ENCODE results near the gene AQP1. TPM values are rescaled to one million over a fixed set of nuclear protein-coding genes. Genes with fewer than 3 reads are reported as not detected.

The AQP1 gene
- polyA plus RNA-seq, 3 donors = 0.03 TPM; not detected in 2

- intact Hi-C loops (cut with micrococcal nuclease) = no loop called here
- no peaks in the 10 kb centered on the region for H3K36me3 Mint-ChIP-seq
Measured at GRCh38 chr7:30923774-30924413, 12.2 kb downstream of the AQP1 start.

GRCh38 chr7:30924624-30925023 lies 13.0 kb downstream of the AQP1 start:
- Histone ChIP-seq H3K4me3 (replicated peaks in 1 of 3; ENCODE audit: low read depth in 2 of 3, low read length in 3 of 3) (no peak overlapping the region), H3K9ac (ENCODE audit: insufficient read depth, low read length, poor library complexity, severe bottlenecking) (no peak overlapping the region), H2AFZ (ENCODE audit: insufficient read depth, low read depth, low read length, poor library complexity, severe bottlenecking) (no peak overlapping the region), H3K4me2 (replicated peaks; ENCODE audit: extremely low read depth, low read length, poor library complexity, severe bottlenecking) (no peak overlapping the region), H3K4me1 (ENCODE audit: control insufficient read depth in 1 of 2, insufficient read depth in 2 of 2, low read length in 2 of 2) (no peaks in the 10 kb centered on the region), H3K9me3 (replicated peaks in 1 of 2; ENCODE audit: control insufficient read depth in 1 of 2, insufficient read depth in 1 of 2, low read length in 2 of 2) (peaks cover 0 to 7% of the 10 kb centered on the region in 2 donors), H3K36me3 (replicated peaks in 1 of 2; ENCODE audit: control insufficient read depth in 1 of 2, insufficient read depth in 2 of 2, low read length in 2 of 2) (no peaks in the 10 kb centered on the region), H3K27me3 (ENCODE audit: control insufficient read depth in 2 of 2, insufficient read depth in 2 of 2, low read length in 2 of 2) (no peaks in the 10 kb centered on the region), H4K20me1 (ENCODE audit: insufficient read depth, low read length) (no peaks in the 10 kb centered on the region), H3K79me2 (ENCODE audit: insufficient read depth, low read length) (no peaks in the 10 kb centered on the region), H3K27ac (ENCODE audit: low read depth in 1 of 2, low read length in 2 of 2) (no peak overlapping the region)
- Mint-ChIP-seq H3K4me3 (no peak overlapping the region), H3K36me3 (no peaks in the 10 kb centered on the region), H3K27ac (no peak overlapping the region), H3K9me3 (peaks cover 3 to 16% (median 6%) of the 10 kb centered on the region in 7 donors), H3K27me3 (ENCODE audit: low read depth in 3 of 3) (peaks cover 0 to 5% (median 0%) of the 10 kb centered on the region in 3 donors), H3K4me1 (no peaks in the 10 kb centered on the region)
- no peak for TF ChIP-seq CTCF (IDR thresholded peaks at IDR 0.05)
- DNase-seq = no peak
- intact Hi-C loops (cut with micrococcal nuclease) = no loop called here

More at GRCh38 chr7:30923774-30924413, 12.2 kb downstream of the AQP1 start:
- Histone ChIP-seq H3K27ac (ENCODE audit: low read depth in 1 of 2, low read length in 2 of 2) (no peak overlapping the region), H2AFZ (ENCODE audit: insufficient read depth, low read depth, low read length, poor library complexity, severe bottlenecking) (no peak overlapping the region), H3K4me1 (ENCODE audit: control insufficient read depth in 1 of 2, insufficient read depth in 2 of 2, low read length in 2 of 2) (no peaks in the 10 kb centered on the region), H3K27me3 (ENCODE audit: control insufficient read depth in 2 of 2, insufficient read depth in 2 of 2, low read length in 2 of 2) (no peaks in the 10 kb centered on the region), H3K79me2 (ENCODE audit: insufficient read depth, low read length) (no peaks in the 10 kb centered on the region), H4K20me1 (ENCODE audit: insufficient read depth, low read length) (no peaks in the 10 kb centered on the region), H3K36me3 (replicated peaks in 1 of 2; ENCODE audit: control insufficient read depth in 1 of 2, insufficient read depth in 2 of 2, low read length in 2 of 2) (no peaks in the 10 kb centered on the region), H3K4me2 (replicated peaks; ENCODE audit: extremely low read depth, low read length, poor library complexity, severe bottlenecking) (no peak overlapping the region), H3K9me3 (replicated peaks in 1 of 2; ENCODE audit: control insufficient read depth in 1 of 2, insufficient read depth in 1 of 2, low read length in 2 of 2) (peaks cover 0 to 7% of the 10 kb centered on the region in 2 donors), H3K4me3 (replicated peaks in 1 of 3; ENCODE audit: low read depth in 2 of 3, low read length in 3 of 3) (no peak overlapping the region), H3K9ac (ENCODE audit: insufficient read depth, low read length, poor library complexity, severe bottlenecking) (no peak overlapping the region)
- Mint-ChIP-seq H3K27me3 (ENCODE audit: low read depth in 3 of 3) (peaks cover 0 to 5% (median 0%) of the 10 kb centered on the region in 3 donors), H3K4me1 (no peaks in the 10 kb centered on the region), H3K9me3 (peaks cover 3 to 16% (median 6%) of the 10 kb centered on the region in 7 donors), H3K27ac (no peak overlapping the region), H3K4me3 (no peak overlapping the region)
- DNase-seq = no peak
- 92% methylated on average over 7 of the region's 13 CpGs for WGBS (ENCODE audit: insufficient coverage)
- TF ChIP-seq CTCF (IDR thresholded peaks at IDR 0.05) = no peak

Data from CD14-positive monocyte (primary cell).